Left hindlimb (tissue), 1 donor: ENCODE data around the gene AKNAD1.
"Not testable (repeated sequence)": the region's sequence is repeated elsewhere in the genome, so short reads cannot be mapped to it uniquely, and the experiment has no call there.

Source experiments
- DNase-seq: peaks from one replicate; pipeline ENCODE4 v3.0.0-alpha.2; 2018

Gene AKNAD1

GRCh38 chr1:108856994-108857393 lies at the start of gene AKNAD1:
TSS of gene AKNAD1 (minus strand) at chr1:108857094. CDS start at chr1:108852664, 4,430 bp downstream.
- DNase-seq = no peak

DNA sequence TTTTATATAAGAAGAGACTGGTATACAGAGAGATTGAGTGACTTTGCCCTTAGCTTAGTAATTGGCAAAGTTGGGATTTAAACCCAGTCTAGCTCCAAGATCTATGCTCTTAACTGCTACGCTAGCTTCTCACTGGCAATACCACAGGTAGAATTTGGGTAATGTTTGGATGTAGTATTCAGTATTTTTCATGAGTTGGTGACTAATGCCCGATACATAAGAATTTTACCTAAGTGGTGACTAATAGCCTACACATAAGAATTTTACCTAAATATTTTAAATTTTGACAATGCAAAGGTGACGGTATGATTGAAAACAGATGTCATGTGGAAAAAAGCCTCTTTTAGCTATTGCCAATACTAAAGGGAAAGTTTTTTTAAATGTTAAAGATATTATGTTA lies 44.2 kb upstream of the AKNAD1 start:
- no peak for DNase-seq

GRCh38 chr1:108897865-108898720 lies 41.2 kb upstream of the AKNAD1 start:
- peak; percentile 39 for DNase-seq

GRCh38 chr1:108896146-108897145 lies 39.6 kb upstream of the AKNAD1 start:
- DNase-seq = peak; percentile 45

GRCh38 chr1:108893141-108893530 lies 36.2 kb upstream of the AKNAD1 start:
- DNase-seq = no peak

DNA sequence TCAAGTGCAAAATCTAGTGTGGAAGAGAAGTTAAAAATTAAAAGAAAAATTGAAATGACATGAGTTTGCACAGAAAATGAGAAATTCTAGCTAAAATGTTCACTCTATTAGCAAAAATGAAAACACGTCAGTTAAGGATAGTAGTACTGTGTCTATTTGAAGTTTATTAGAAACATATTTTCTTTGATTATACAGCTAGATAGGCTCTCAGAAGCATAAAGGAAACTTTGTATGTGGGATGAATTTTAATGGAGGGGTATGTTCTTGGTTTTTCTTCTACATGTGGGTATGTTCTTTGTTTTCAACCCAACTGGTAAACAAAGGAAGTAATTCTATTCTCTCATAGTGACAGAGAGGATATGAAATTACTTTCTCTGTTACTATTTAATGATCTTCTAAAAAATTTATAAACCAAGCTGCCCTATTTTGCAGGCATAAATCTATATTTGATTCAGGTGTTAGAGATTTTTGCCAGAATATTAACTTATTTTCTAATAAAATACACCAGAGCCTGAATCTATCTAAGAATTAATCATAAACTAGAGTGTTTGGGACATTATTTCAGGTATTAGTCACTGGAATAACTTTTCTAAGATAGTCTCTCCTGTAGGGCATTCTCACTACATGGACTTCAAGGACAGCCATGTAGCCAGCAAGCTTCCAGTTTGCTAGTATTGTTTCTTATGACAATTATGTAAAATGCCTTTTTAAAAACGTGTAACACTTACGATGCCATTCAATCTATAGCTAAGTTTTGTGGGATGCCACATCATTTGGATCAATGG lies 35.7 kb upstream of the AKNAD1 start:
- no peak for DNase-seq

GRCh38 chr1:108889706-108890384 lies 33.0 kb upstream of the AKNAD1 start:
- no peak for DNase-seq

- not testable (repeated sequence) for DNase-seq
Observed at GRCh38 chr1:108889006-108889645, 32.2 kb upstream of the AKNAD1 start.

DNA sequence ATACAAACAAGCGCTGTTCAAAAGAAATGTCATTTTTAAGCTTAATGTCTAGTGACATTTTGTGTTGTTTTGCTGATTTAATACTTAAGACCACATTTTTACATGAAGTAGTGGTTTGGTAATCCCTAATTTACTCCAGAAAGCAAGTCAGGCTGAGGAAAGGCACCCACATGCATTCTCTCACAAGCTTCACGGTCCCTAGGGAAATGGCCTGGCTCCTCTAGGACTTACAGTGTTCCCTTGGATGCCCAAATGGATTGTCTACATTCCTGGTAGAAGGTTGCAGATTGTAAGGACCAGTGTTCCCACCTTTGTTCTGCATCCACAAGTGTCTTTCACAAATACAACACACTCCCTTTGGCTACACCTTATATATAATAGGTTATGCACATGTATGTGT lies 29.4 kb upstream of the AKNAD1 start:
- DNase-seq = no peak

- no peak for DNase-seq
Observed at GRCh38 chr1:108884968-108885367, 28.1 kb upstream of the AKNAD1 start.

DNA sequence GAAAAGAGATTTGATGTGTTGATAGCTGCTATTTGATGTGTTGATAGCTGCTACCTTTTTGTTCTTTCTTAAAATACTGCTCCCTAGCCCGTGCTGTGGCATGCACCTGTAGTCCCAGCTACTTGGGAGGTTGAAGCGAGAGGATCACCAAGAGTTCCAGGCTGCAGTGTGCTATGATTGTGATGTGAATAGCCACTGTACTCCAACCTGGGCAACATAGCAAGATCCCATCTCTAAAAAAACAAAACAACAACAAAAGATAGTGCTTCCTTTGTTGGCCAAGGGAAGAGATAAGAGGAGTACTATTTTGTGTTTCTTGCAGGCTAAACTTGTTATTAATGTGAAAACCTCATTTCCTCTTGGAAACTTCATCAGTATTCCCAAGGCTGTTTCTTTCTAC lies 25.9 kb upstream of the AKNAD1 start:
- no peak for DNase-seq

DNA sequence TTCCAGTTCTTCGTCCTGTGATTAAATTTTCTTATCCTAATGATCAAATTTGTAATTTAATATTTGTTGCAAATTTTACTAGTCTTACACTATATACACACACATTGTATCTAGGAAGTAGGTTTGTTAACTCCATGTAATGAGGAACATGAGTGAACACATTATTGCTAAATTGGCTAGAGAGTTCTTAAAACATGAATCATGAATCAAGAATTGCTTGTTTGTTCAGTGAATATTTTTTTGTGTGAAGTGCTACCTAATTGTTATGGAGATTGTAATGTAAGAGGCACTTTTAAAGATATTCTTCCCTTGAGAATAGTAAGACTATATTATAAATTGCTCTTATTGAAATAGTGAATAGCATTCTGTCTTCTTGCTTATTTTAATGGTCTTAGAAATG lies 24.5 kb upstream of the AKNAD1 start:
- no peak for DNase-seq

- no peak for DNase-seq
Observed at GRCh38 chr1:108880850-108881249, 24.0 kb upstream of the AKNAD1 start.

- no peak for DNase-seq
Observed at GRCh38 chr1:108878678-108879077, 21.8 kb upstream of the AKNAD1 start.

GRCh38 chr1:108878160-108878469 lies 21.2 kb upstream of the AKNAD1 start:
- DNase-seq = no peak

DNA sequence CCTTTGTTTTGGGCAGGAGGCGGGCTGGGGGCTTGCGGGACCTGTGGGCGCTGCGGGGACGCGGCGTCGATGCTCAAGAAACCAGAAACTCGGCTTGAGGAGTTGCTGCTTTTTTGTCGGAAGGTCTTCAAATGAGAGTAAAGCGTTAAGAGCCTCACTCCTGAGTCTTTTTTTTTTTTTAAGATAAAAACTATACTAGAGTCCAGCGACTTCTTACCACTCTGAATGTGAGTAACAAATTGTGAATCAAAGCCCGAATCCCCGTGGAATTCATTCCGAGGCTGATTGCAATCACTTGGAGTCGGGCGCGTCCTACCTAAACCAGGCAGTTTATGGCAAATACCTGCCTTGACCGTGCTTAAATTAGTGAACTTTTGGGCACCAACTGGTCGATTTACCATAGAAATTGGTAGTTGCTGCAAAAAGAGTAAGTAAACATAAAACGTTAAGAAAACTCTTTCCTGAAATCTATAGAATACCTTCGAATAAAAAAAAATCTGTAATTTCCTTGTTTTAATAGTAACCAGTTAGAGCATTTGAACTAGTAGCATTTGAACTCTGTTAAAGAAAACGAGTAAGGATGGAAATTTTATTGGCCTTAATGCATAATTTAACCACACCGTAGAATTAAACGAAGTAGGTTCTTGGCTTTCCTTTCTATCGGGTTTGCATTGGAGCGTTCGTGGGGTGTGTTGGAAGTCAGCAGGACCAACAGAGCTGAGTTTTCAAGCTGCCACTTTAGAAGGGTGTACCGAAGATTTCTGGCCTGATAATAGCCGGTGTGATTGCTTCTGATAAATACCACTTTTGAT lies 20.7 kb upstream of the AKNAD1 start:
- DNase-seq = no peak

GRCh38 chr1:108871050-108871724 lies 14.3 kb upstream of the AKNAD1 start:
- DNase-seq = no peak

- DNase-seq = no peak
Observed at GRCh38 chr1:108865316-108865910, 8.5 kb upstream of the AKNAD1 start.

DNA sequence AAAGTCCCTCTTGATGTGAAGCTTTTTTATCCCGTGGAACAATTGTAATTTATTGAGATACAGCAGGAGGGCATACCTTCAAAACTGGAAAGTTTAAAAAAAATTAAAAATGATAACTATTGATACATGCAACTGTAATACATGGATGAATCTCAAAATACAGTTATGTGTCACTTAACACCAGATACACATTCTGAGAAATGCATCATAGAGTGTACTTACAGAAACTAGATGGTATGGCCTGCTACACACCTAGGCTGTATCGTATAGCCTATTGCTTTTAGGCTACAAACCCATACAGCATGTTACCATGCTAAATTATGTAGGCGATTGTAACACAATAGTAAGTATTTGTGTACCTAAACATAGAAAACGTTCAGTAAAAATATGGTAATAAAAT lies 7.1 kb upstream of the AKNAD1 start:
- DNase-seq = no peak
